ENCODE measurements around the gene ADAMTS14.
"Not testable (repeated sequence)": the region's sequence is repeated elsewhere in the genome, so short reads cannot be mapped to it uniquely, and the experiment has no call there.

The ADAMTS14 gene

GRCh38 chr10:70656489-70656888 lies 15.8 kb upstream of the ADAMTS14 start:
- DNase-seq (ENCODE audit: low read depth): no peak

DNA sequence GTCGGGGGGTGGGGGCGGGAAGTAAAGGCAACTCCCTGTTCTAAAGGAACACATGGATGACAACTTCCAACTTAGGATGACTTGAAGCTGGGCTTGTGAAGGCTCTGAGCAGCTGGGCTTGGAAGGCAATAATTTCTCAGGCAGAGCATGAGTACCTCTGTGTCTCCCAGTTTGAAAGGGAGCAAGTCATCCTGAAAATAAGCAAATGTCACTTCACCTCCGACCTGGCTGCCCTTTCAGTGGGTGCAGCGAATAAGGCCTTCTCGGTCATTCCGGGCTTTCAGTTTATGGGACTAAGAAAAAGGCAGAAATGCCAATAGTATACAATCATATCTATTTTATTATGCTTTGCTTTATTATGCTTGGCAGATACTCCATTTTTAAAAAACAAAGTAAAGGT lies 15.3 kb upstream of the ADAMTS14 start:
- no peak for DNase-seq (ENCODE audit: low read depth)

DNA sequence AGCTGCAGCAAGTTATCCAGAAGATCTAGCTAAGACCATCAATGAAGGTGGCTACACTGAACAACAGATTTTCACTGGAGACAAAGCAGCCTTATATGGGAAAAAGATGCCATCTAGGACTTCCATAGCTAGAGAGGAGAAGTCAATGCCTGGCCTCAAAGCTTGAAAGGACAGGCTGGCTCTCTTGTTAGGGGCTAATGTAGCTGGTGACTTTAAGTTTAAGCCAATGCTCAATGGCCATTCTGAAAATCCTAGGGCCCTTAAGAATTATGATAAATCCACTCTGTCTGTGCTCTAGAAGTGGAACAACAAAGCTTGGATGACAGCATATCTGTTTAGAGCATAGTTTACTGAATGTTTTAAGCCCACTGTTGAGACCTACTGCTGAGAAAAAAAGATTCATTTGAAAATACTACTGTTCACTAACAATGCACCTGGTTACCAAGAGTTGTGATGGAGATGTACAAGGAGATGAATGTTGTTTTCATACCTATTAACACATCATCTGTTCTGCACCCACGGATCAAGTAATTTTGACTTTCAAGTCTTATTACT lies 13.6 kb upstream of the ADAMTS14 start:
- no peak for DNase-seq (ENCODE audit: low read depth)

DNA sequence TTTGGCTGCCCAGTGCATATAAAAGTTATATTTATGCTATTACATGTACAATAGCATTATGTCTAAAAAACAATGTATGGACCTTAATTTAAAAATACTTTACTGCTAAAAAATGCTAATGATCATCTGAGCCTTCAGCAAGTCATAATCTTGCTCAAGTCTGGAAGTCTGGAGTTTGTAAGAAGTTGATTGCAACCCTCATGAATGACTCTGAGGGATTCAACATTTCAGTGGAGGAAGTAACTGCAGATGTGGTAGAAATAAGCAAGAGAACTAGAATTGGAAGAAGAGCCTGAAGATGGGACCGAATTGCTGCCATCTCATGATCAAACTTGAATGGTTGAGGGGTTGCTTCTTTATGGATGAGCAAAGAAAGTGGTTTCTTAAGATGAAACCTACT lies 13.0 kb upstream of the ADAMTS14 start:
- DNase-seq (ENCODE audit: low read depth): no peak

- DNase-seq (ENCODE audit: low read depth): no peak
Measured at GRCh38 chr10:70660722-70661121, 11.6 kb upstream of the ADAMTS14 start.

DNA sequence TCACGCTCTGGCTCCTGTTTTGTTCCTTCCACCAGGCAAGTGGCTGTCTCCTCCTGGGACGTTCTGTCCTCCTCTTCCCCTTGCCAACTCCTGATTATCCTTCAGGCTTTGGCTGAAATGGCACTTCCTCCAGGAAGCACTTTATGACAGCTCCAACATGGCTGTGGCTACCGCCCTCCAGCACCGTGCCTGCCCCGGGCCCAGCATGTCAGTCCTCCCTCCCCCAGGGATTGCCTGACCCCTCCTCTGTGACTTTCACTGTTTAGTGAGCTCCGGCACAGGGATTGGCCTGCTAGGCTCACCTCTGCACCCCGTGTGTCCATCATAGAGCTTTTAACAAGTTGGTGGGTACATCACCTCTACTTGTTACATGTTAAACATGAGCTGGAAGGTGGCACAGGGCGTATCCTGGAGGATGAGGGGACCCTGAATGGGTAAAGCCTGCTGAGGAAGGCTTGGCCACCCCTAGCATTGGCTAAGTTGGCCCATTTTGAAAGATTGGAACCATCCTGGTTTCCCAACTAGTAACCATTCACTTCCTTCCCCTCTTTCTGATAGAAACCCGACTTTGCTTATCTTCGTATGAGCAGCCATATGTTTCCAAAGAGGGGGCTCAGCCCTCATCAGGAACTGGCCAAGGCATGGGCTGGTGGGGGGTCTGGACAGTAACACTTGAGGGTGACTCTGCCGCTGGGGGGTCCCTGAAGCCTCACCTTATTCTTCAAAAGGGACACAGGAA lies 10.5 kb upstream of the ADAMTS14 start:
- DNase-seq (ENCODE audit: low read depth): no peak

- no peak for DNase-seq (ENCODE audit: low read depth)
Measured at GRCh38 chr10:70662362-70663220, 9.7 kb upstream of the ADAMTS14 start.

- not testable (repeated sequence) for DNase-seq (ENCODE audit: low read depth)
Measured at GRCh38 chr10:70663458-70664409, 8.6 kb upstream of the ADAMTS14 start.

- no peak for DNase-seq (ENCODE audit: low read depth)
Measured at GRCh38 chr10:70664702-70665195, 7.6 kb upstream of the ADAMTS14 start.

DNA sequence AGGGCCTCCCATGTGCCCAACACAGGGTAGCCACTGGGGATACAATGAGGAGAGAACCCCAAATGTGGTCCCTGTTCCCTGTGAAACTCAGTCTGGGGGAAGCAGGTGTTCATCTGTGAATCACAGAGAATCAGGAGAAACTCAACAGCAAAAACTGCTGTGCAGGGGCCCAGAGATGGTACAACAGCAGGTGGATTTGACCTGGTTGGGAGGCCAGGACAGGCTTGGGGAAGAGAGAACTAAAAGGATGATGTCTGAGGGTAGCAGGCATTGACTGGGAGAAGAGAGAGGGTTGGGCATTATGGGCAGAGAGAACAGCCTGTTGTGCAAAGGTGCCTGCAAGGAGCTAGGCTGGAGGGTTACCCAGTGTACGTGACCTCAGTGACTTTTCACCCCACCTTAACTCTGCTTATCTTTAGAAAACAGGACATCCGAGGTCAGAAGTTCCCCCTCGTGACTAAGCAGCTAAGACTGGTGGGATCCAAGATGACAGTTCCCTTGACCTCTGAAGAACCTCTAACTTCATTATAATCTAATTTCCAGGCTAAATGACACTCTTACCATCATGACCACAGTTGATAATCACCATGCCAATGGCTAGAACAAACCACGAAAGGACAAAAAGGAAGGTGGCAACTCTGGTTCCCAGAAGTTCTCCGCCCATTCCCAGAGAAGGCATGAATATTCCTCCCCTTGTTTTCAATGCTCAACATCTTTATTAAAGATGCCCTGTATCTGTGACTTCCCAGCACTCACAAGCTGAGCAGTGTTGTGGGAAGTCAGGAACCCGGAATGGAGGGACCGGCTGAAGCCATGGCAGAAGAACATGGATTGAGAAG lies 5.1 kb upstream of the ADAMTS14 start:
- no peak for DNase-seq (ENCODE audit: low read depth)

DNA sequence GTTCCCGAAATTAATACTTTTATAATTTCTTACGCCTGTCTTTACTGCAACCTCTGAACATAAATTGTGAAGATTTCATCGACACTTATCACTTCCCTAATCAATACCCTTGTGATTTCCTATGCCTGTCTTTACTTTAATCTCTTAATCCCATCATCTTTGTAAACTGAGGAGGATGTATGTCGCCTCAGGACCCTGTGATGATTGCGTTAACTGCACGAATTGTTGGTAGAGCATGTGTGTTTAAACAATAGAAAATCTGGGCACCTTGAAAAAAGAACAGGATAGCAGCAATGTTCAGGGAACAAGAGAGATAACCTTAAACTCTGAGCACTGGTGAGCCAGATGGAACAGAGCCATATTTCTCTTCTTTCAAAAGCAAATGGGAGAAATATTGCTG lies 4.5 kb upstream of the ADAMTS14 start:
- DNase-seq (ENCODE audit: low read depth): not testable (repeated sequence)

- no peak for DNase-seq (ENCODE audit: low read depth)
Measured at GRCh38 chr10:70668454-70668970, 3.8 kb upstream of the ADAMTS14 start.

DNA sequence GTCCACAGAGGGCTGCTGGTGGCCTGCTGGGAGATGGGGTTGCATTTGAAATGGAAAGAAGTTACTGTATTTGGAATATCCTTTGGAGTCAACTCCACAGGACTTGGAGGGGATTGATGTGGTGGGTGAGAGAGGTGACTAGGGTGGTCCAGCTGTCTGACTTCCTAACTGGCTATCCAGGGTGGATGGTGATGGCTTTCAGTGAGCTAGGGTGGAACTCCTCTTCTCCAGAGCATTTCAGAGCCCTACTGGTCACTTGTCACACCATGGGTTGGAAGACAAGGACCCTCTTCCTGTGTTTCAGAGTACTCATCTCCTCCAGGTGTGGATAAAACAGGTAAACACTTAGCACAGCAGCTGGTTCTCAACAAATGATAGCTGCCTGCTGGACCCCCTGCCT lies 3.3 kb upstream of the ADAMTS14 start:
- DNase-seq (ENCODE audit: low read depth): no peak

GRCh38 chr10:70669732-70670317 lies 2.5 kb upstream of the ADAMTS14 start:
- DNase-seq (ENCODE audit: low read depth): no peak

GRCh38 chr10:70671619-70672164 lies 614 bp upstream of the ADAMTS14 start:
- DNase-seq (ENCODE audit: low read depth): no peak

DNA sequence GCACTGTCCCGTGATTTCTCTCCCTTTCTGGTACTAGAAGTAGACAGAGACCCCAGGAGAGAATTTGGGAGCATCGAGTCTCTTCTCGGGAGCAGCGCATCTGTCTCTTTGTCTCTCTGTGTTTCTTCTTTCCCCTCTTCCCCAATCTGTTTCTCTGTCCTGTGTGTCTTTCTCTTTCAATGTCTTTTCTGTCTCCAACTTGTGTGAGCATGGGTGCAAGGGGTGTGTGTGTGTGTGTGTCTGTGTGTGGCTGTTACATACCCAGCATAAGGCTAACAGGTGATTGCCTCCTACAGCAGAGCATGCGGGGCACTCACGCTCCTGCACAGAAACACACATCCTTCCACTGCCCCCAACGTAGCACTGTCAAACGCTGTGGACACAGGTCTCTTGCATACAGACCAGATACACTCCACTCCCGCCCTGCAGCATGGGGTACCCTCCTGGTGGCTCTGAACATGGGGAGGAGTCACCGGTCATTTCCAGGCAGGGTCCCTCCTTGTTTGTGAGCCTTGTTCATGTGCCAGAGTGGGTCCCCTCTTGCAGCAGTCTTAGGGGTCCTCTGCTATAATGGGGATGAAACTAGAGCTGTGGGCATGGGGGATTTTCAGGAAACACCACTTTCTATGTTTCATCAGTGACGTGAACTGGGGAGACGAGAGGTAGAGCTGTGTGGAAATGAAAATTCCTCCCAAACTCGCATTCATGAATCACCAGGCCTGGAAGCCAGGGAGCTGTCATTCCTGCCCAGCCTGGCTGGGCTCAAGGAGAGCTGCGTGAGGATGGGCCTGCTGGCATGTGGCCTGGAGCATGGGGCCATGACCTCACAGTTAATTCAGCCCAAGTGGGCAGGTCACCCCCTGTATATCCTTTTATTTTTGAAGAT lies 980 bp downstream of the ADAMTS14 start:
- DNase-seq (ENCODE audit: low read depth): no peak

DNA sequence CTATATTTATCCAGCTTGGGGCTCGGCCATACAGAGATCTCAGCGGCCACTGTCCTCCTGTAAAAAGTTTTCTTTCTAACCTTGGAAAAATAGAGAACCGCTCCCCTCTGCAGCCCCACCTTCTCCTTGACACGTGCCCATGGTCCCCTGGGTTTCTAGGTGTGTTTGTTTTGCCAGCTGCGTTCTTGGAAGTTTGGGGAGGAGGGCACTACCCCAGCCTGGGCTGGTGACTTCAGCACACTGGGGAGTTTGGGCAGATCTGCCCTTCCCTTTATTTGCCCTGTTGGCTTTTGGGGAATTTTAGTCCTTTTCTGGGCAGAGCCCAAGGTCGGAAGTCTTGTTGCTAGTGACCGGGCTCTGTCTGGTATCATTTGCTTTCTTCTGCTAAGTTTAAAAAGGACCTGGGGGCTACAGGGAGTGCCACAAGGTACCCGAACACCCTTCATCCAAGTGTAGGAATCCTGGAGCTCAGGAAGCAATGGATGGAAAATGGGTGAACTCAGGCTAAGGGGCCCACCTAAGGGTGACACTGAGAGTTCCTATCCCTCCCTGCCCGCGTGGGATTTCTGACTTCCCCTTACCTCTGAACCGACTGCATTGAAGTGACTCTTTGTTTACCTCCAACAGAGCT lies 1.7 kb downstream of the ADAMTS14 start:
- DNase-seq (ENCODE audit: low read depth): no peak
